Fibroblast of pulmonary artery (primary cell): ENCODE data around the gene TRAPPC2.
"Not testable (repeated sequence)": the region's sequence is repeated elsewhere in the genome, so short reads cannot be mapped to it uniquely, and the experiment has no call there.

Source experiments
- DNase-seq: peaks from one replicate; pipeline ENCODE4 v3.0.0-alpha.2; 2010; ENCODE audit warnings: low read depth
- H3K4me3 ChIP-seq: replicated peaks from 2 replicates; pipeline ENCODE4 v1.5.1; 2011; ENCODE audit warnings: low read depth, mild to moderate bottlenecking, control low read depth, low read length, moderate library complexity
- TF ChIP-seq, protein P1 (sequence below): IDR thresholded peaks from 2 replicates; pipeline ENCODE4 v1.5.1; 2011; ENCODE audit warnings: mild to moderate bottlenecking, control low read depth, low read length, inconsistent platforms; ENCODE audit errors: missing control alignments

The TRAPPC2 gene

DNA sequence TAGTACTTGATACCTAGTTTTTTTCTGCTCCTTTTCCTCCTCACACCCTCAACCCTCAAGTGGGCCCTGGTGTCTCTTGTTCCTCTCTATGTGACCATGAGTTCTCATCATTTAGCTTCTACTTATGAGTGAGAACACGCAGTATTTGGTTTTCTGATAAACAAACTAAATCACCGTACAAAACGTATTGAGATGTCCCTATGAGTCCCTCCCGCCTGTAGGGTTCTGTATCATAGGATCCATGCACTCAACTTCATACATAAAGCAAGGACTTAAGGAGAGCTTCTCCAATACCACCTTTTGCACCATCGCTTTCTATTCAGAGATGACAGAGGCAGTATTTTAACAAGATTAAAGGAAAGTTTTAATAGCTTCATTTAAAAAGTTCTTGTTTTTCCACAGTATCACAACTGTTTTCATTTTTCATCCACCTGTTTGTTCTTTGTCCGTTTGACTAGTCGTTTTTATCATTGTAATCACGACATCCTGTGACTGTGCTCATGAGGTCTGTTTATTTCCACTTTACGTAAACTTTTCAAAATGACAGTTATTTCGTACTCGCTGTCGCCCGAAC is 45.9 kb downstream of the TRAPPC2 start:
- TF ChIP-seq, protein P1, sequence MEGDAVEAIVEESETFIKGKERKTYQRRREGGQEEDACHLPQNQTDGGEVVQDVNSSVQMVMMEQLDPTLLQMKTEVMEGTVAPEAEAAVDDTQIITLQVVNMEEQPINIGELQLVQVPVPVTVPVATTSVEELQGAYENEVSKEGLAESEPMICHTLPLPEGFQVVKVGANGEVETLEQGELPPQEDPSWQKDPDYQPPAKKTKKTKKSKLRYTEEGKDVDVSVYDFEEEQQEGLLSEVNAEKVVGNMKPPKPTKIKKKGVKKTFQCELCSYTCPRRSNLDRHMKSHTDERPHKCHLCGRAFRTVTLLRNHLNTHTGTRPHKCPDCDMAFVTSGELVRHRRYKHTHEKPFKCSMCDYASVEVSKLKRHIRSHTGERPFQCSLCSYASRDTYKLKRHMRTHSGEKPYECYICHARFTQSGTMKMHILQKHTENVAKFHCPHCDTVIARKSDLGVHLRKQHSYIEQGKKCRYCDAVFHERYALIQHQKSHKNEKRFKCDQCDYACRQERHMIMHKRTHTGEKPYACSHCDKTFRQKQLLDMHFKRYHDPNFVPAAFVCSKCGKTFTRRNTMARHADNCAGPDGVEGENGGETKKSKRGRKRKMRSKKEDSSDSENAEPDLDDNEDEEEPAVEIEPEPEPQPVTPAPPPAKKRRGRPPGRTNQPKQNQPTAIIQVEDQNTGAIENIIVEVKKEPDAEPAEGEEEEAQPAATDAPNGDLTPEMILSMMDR: no peak
- peak overlapping the region; percentile 71 for H3K4me3 ChIP-seq
- no peak for DNase-seq

DNA sequence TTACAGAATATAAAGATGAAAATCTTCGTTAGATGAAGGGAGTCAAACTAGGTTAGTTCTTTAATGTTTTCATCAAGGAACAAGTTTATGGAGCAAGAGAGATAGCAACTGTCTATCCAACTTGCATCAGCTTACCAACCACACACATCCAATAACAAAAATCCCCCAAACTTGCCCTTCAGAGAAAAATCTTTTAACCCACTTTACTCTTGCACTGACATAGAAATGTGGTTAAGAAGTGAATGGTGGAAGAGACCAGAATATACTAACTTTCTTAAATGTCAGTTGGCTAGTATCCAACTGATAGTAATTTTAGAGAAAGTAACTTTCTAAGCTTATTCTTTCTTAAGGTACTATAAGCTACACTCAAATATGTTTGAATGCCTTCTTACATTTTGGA is 47.2 kb downstream of the TRAPPC2 start:
- no peak overlapping the region for H3K4me3 ChIP-seq
- no peak for DNase-seq

DNA sequence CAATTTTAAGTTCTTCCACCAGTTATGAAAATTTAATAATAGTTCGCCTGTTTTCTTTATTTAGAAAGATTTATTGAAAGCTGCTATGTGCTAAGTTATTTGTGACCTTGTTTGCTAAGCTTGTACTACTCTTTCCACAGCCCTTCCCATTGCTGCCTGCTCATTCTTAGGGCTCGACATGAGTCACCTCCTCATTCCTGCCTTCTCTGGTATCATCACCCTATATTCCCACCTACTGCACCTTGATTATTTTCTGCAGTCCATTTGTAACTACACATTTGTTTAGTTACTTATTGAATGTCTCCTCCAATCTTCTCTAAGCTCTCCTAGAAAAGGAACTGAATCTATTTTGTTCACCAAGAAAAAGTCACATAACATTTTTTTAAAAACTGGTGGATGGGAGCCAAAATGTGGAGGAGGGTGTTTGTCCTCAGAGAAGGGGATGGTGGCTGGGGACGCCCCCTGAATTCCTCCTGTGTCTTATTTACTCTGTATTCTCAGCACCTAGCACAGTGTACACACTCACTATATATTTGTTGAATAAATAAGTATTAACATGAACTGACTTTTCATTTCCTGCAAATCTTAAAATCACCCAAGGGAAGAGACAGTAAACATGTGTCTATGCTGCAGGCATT is 49.2 kb downstream of the TRAPPC2 start:
- TF ChIP-seq, protein P1: no peak
- H3K4me3 ChIP-seq: no peak overlapping the region
- no peak for DNase-seq

More for the DNA sequence above, 47.2 kb downstream of the TRAPPC2 start:
- TF ChIP-seq, protein P1: no peak

DNA sequence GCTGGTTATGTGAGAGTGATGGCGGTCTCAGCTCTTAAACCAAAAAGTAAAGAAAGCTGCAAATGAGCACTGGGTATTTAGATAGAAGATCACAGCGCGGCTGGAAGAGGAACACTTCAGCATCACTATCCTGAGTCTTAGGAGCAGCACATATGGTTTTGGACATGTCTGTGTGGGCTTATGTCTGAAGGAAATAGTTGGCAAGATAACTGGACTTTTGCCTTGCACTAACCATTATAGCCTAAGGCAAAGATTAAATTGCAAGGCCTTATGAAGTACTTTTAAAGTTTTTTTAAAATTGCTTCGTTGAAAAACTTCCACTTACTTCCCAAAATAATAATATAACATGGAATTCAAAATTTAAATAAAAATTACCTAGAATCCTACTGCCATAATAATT is 50.1 kb downstream of the TRAPPC2 start:
- DNase-seq: no peak
- no peak overlapping the region for H3K4me3 ChIP-seq
- TF ChIP-seq, protein P1: no peak

DNA sequence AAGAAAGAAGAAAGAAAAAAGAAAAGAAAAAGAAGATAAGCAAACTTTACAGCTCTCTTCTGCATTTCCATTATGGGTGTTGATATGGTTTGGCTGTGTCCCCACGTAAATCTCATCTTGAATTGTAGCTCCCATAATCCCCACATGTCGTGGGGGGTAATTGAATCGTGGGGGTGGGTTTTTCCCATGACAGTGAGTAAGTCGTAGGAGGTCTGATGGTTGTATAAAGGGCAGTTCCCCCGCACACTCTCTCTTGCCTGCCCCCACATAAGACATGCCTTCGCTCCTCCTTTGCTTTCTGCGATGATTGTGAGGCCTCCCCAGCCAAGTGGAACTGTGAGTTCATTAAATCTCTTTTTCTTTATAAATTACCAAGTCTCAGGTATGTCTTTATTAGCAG is 52.8 kb downstream of the TRAPPC2 start:
- TF ChIP-seq, protein P1: no peak
- DNase-seq: no peak
- H3K4me3 ChIP-seq: no peak overlapping the region

DNA sequence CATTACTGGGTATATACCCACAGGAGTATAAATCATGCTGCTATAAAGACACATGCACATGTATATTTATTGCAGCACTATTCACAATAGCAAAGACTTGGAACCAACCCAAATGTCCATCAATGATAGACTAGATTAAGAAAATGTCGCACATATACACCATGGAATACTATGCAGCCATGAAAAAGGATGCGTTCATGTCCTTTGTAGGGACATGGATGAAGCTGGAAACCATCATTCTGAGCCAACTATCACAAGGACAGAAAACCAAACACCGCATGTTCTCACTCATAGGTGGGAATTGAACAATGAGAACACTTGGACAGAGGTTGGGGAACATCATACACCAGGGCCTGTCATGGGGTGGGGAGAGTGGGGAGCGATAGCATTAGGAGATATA is 54.7 kb downstream of the TRAPPC2 start:
- not testable (repeated sequence) for H3K4me3 ChIP-seq, DNase-seq

DNA sequence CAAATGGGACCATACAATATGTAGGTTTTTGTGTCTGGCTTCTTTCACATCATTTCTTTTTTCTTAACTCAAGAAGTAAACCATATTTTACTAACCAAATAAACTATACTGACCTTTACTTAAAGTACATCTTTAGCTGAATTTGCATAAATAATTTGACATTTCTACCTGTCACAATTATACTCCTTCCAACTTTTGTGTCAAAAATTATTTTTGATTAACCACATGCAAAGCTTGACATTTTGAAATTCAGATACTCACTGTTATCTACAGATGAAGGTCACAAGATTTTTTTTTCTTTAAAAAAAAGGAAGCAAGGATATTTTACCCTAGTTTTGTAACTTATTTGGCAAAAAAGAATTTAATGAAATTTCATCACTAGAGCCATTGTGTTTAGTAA is 57.5 kb downstream of the TRAPPC2 start:
- DNase-seq: no peak
- no peak overlapping the region for H3K4me3 ChIP-seq
- TF ChIP-seq, protein P1: no peak
